Measurements from ENCODE around the gene FBLN7. TPM values are rescaled to one million over a fixed set of nuclear protein-coding genes. Genes with fewer than 3 reads are reported as not detected.

FBLN7 gene
- total and polyA plus RNA-seq, 2 experiments from 2014 or later: 1.6 to 1.7 TPM

- no peak overlapping the region for H3K27ac ChIP-seq
- no peak overlapping the region for H3K4me2 ChIP-seq
- no peak overlapping the region for H2AFZ ChIP-seq
- no peaks in the 10 kb centered on the region for H3K9me3 ChIP-seq (ENCODE audit: low read depth)
- H3K4me3 ChIP-seq: no peak overlapping the region
- no peak for DNase-seq (ENCODE audit: low spot score)
- no peaks in the 10 kb centered on the region for H3K9me2 ChIP-seq (replicated peaks; ENCODE audit: insufficient read depth)
- H3K36me3 ChIP-seq (replicated peaks; ENCODE audit: insufficient read depth, low read depth): no peaks in the 10 kb centered on the region
- H3K27me3 ChIP-seq: no peaks in the 10 kb centered on the region
- no peaks in the 10 kb centered on the region for H3K79me2 ChIP-seq
- no peaks in the 10 kb centered on the region for H3K4me1 ChIP-seq (ENCODE audit: insufficient read depth)
- TF ChIP-seq, protein P1, sequence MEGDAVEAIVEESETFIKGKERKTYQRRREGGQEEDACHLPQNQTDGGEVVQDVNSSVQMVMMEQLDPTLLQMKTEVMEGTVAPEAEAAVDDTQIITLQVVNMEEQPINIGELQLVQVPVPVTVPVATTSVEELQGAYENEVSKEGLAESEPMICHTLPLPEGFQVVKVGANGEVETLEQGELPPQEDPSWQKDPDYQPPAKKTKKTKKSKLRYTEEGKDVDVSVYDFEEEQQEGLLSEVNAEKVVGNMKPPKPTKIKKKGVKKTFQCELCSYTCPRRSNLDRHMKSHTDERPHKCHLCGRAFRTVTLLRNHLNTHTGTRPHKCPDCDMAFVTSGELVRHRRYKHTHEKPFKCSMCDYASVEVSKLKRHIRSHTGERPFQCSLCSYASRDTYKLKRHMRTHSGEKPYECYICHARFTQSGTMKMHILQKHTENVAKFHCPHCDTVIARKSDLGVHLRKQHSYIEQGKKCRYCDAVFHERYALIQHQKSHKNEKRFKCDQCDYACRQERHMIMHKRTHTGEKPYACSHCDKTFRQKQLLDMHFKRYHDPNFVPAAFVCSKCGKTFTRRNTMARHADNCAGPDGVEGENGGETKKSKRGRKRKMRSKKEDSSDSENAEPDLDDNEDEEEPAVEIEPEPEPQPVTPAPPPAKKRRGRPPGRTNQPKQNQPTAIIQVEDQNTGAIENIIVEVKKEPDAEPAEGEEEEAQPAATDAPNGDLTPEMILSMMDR (IDR thresholded peaks at IDR 0.05; ENCODE audit: poor library complexity): no peak
- no peak for TF ChIP-seq EZH2 (IDR thresholded peaks at IDR 0.05; ENCODE audit: borderline replicate concordance)
- no peak for TF ChIP-seq EZH2phosphoT487 (IDR thresholded peaks at IDR 0.05; ENCODE audit: low read depth, severe bottlenecking, unreplicated experiment)
- H4K20me1 ChIP-seq (ENCODE audit: insufficient read depth, poor library complexity, severe bottlenecking): no peaks in the 10 kb centered on the region
Measured at GRCh38 chr2:112217854-112218253, 79.7 kb downstream of the FBLN7 start.

- TF ChIP-seq, protein P1 (IDR thresholded peaks at IDR 0.05; ENCODE audit: poor library complexity): no peak
- TF ChIP-seq EZH2phosphoT487 (IDR thresholded peaks at IDR 0.05; ENCODE audit: low read depth, severe bottlenecking, unreplicated experiment): no peak
- 95% methylated on average over 3 of the region's 3 CpGs for WGBS (ENCODE audit: low lambda C conversion rate, missing lambda C conversion rate)
- no peaks in the 10 kb centered on the region for H3K27me3 ChIP-seq
- H3K9me2 ChIP-seq (replicated peaks; ENCODE audit: insufficient read depth): no peaks in the 10 kb centered on the region
- DNase-seq (ENCODE audit: low spot score): no peak
- H3K4me3 ChIP-seq: no peak overlapping the region
- no peak overlapping the region for H3K27ac ChIP-seq
- no peaks in the 10 kb centered on the region for H3K79me2 ChIP-seq
- H2AFZ ChIP-seq: no peak overlapping the region
- no peaks in the 10 kb centered on the region for H3K9me3 ChIP-seq (ENCODE audit: low read depth)
- no peak overlapping the region for H3K4me2 ChIP-seq
- H3K36me3 ChIP-seq (replicated peaks; ENCODE audit: insufficient read depth, low read depth): no peaks in the 10 kb centered on the region
- no peaks in the 10 kb centered on the region for H3K4me1 ChIP-seq (ENCODE audit: insufficient read depth)
- no peaks in the 10 kb centered on the region for H4K20me1 ChIP-seq (ENCODE audit: insufficient read depth, poor library complexity, severe bottlenecking)
Measured at GRCh38 chr2:112220186-112220585, 82.0 kb downstream of the FBLN7 start.

- H3K9me3 ChIP-seq (ENCODE audit: low read depth): no peaks in the 10 kb centered on the region
- H3K4me1 ChIP-seq (ENCODE audit: insufficient read depth): no peaks in the 10 kb centered on the region
- no peaks in the 10 kb centered on the region for H4K20me1 ChIP-seq (ENCODE audit: insufficient read depth, poor library complexity, severe bottlenecking)
- no peak overlapping the region for H3K27ac ChIP-seq
- TF ChIP-seq EZH2 (IDR thresholded peaks at IDR 0.05; ENCODE audit: borderline replicate concordance) (no peak), EZH2phosphoT487 (IDR thresholded peaks at IDR 0.05; ENCODE audit: low read depth, severe bottlenecking, unreplicated experiment) (no peak)
- TF ChIP-seq, protein P1 (IDR thresholded peaks at IDR 0.05; ENCODE audit: poor library complexity): no peak
- H3K27me3 ChIP-seq: no peaks in the 10 kb centered on the region
- H3K4me3 ChIP-seq: no peak overlapping the region
- no peaks in the 10 kb centered on the region for H3K9me2 ChIP-seq (replicated peaks; ENCODE audit: insufficient read depth)
- WGBS (ENCODE audit: low lambda C conversion rate, missing lambda C conversion rate): 95% methylated on average over 3 of the region's 3 CpGs
- no peak for DNase-seq (ENCODE audit: low spot score)
- H2AFZ ChIP-seq: no peak overlapping the region
- no peaks in the 10 kb centered on the region for H3K36me3 ChIP-seq (replicated peaks; ENCODE audit: insufficient read depth, low read depth)
- no peaks in the 10 kb centered on the region for H3K79me2 ChIP-seq
- no peak overlapping the region for H3K4me2 ChIP-seq
Measured at GRCh38 chr2:112220831-112221230, 82.6 kb downstream of the FBLN7 start.

DNA sequence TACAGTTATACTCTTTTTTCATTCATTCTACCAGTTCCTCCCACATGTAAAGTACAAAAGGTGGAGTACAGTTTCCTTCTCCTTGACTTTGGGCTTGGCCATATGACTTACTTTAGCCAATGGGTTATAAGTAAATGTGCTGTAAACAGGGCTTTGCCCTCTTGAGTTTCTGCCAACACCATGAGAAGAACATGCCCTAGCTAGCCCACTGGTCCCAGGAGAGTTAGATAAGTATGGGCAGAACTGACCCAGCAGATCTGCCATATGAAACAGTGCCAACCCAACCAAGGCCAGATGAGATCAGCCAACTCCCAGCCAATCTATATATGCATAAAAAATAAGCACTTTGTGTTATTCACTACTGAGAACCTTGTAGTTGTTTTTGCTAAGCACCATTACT lies 91.2 kb downstream of the FBLN7 start:
- Histone ChIP-seq H3K4me2 (no peak overlapping the region), H3K4me3 (no peak overlapping the region), H3K27ac (no peak overlapping the region), H2AFZ (no peak overlapping the region), H3K4me1 (ENCODE audit: insufficient read depth) (no peaks in the 10 kb centered on the region), H3K9me3 (ENCODE audit: low read depth) (no peaks in the 10 kb centered on the region), H3K9me2 (replicated peaks; ENCODE audit: insufficient read depth) (no peaks in the 10 kb centered on the region), H3K27me3 (no peaks in the 10 kb centered on the region), H4K20me1 (ENCODE audit: insufficient read depth, poor library complexity, severe bottlenecking) (no peaks in the 10 kb centered on the region), H3K36me3 (replicated peaks; ENCODE audit: insufficient read depth, low read depth) (no peaks in the 10 kb centered on the region), H3K79me2 (no peaks in the 10 kb centered on the region)
- no peak for DNase-seq (ENCODE audit: low spot score)
- TF ChIP-seq EZH2 (IDR thresholded peaks at IDR 0.05; ENCODE audit: borderline replicate concordance) (no peak), EZH2phosphoT487 (IDR thresholded peaks at IDR 0.05; ENCODE audit: low read depth, severe bottlenecking, unreplicated experiment) (no peak)

Measured in hepatocyte (in vitro differentiated cells).